NOMO-1 treated with dmso at 0.1 percent for 144 hours (cell line): Measurements from ENCODE around the gene LRRC46.

ENCODE experiments used
- DNase-seq: peaks from one replicate; lab custom pipeline; 2025; ENCODE audit not compliant: unreplicated experiment; lab: John Stamatoyannopoulos, UW

LRRC46 gene

DNA sequence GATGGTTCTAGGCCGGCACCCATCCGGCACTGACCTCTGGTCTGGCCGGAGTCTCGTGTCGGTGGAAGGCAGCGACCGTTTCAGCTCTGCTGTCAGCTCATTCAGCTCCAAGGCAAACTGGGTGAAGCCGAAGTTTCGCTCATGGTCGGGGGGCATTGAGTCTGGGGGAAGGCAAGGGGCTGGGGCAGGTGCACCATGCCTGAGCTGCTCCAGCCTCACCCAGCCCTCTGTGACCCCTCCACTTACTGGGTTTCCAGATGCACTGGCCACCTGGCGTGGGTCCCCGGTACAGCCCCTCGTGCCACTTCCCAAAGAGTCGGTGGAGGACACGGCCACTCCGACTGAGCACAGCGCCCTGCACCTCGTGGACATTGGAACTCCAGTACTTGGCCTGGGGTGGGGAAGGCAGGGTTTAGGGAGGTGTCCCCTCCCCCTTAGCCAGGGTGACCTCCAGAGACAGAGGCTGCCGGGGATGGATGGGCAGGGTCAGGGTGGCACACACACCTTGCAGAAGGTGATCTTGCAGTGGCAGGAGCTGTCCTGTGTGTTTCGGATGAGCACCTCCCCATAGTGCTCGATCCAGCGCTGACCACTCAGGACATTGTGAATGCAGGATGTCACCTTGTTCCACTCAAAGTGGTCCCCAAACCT lies 22.5 kb upstream of the LRRC46 start:
- no peak for DNase-seq

DNA sequence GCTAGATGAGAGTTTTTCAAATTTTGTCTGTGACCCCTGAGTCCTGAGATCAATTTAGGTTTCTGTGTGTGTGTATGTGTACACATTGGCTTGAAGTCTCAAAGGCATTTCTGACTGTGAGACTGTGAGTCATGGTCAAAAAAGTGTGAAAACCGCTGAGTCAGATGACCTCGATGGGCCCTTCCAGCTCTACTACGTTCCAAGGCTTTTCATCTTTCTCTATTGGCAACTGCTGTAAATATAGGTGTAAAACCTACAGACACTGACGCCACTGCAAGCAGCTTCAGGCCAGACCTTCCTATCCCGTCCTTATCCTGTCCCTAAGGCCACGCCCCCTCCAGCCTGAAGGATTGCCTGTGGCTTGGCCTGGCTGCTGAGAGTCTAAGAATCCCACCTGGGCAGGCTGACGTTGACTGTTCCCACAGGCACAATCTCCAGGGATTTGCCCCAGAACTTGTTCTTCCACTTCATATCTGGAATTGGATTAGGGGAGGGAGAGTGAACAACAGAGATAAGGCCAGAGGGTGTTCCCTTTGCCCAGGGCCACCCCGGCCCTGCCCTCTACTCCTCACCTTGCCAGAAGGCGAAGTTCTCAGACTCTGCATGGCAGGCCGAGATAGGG lies 21.2 kb upstream of the LRRC46 start:
- DNase-seq, result no peak

DNA sequence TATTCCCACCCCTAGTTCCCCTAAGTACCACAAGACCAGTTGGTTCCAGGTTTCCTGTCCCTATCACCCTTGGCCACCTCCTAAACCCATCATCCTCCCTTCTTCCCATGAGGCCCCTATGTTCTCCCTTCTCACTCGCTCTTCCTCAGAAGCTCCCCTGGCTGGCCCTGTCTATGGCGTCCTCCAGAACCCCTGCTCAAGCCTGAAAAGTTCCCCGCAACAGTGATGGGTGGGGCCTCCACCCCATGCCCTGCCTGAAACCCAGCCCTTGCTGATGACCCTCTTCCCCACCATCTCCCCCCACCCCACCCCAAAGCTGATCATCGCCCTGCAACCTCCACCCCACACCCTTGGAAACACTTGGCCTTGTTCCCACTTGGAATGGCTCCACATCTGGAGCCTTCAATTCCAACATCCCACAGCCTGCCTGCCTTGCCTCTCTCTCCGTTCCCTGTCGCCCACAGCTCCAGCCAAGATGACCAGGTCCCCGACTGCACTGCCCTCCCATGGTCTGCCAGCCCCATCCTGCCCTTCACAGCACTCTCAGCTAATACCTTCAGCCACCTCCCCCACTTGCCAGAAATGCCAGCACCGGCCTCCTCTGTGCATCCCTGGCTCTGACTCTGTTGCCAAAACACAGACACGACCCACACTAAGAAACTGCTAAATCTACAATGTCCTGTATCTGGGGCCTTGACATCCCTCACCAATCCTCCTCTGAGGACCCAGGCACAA lies 20.4 kb upstream of the LRRC46 start:
- no peak for DNase-seq

DNA sequence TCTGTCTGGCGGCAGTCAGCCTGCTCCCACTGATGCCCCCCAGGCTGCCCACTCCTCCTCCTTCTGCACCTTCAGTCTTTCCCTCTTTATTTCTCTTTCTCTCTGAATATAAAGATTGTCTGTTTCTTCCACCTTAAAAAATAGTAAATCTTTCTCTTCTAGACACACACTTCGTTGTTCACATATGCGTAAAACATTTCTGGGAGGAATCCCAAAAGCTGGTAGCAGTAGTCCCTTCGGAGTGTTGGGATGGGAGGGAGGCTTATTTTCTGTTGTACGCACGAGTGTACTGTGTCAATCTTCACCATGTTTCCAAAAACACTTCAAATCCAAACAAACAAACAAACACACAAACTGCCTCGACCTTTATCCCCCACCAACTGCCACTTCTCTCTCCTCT lies 19.8 kb upstream of the LRRC46 start:
- no peak for DNase-seq

DNA sequence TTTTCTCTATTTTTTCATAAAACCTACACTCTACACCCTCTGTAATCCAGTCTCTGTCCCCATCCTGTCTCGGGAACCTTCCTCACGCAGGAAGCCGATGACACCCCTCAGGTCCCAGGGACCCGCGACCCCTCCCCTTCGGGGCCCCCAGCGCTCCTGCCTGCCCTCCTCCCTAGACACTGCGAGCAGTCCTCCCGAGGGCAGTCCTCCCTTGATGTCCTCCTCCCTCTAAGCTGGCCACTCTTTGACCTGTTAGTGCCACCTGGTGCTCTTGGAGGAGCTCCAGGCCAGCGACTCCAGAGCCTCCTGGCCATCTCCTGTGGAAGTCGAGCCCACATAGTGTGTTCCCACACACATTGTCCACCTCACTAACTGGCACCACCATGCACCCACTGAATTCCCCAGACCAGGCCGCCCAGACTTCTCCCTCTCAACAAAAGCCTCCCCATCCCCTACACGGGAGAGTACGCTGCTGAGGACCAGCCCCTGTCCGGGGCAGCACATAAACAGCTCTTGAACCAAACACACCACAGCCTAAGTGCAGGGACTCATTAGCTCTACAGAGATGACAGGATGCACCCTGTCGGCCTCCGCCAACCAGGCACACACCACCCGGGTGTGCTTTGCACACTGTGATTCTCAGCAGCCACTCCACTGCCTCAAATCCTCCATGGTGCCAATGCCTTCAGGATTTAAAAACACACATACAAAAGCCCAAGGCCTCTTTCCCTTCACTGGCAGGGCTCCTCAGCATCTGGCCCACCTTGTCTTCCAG lies 19.1 kb upstream of the LRRC46 start:
- DNase-seq, result no peak

DNA sequence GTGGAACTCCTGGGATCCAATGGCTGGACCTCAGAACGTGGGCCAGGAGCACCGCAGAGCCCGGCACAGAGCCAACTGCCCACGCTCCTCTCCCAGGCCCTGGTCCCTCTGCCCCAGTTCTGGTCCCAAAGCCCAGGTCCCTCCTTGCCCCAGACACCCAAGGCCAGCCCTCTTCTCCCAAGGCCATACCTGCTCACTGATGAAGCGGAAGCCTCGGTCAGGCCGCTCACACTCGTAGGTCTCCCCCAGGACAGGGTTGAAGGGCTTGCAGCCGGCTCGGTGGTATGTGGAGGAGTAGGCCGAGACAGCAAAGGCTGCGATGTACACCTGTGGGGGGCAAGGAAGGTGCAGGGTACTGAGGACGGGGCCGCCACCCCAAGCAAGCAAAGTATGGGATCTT lies 18.4 kb upstream of the LRRC46 start:
- no peak for DNase-seq

DNA sequence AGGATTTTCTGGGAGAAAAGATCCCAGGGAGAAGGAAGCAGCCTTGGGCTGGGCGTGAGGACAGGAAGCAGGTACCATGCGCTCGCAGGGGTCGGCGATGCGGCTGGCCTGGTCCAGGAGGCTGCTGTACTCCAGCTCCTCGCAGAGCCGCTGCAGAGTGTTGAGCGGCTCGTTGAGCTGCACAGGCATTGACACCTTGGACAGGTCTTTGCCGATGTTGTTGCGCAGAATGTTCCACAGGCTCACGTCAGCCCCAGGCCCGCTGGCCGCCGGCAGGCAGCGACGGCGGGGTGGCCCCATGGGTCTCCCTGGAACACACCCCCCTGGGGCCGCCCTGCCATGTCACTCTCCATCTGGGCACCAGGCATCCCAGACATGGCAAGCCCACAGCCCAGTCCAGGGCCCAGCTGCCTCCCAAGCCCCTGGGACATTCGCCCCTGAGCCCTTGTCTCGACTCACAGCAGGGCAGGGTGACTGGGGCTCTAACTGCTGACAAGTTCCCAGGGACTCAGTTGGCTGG lies 17.9 kb upstream of the LRRC46 start:
- no peak for DNase-seq

DNA sequence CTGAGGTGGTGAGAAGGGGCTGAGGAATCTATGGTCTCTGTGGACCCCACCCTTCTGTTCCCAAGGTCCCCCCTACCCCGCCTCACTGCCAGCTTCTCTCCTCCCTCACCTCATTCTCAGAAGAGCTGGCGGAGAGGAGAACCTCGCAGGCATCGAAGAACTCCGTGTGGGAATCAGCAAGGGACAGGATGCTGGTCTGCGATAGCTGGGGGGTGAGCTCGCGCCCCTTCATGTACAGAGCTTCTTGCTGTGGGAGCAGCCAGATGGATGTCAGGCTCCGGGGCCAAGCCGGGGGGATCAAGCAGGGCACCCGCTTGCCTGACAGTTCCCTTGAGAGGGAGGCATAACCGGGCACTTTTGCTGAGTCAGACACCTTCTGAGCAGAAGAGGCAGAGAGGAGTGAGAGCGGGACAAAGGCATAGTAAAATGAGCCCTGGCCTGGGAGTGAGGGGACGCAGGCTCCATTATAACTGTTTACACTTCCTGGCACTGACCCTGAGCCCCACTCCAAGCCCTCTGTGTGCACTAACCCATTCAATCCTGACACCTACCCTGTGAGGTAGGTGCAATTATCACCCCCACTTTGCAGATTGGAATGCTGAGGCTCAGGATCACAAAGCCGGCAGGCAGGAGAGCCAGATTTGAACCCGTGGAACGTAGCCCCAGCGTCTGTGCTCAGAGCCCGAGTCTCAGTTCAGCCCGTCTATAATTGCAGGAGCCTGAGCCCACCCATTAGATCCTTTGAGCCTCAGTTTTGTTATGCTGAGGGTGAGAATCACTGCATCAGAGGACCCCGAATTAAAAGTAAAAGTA lies 16.2 kb upstream of the LRRC46 start:
- DNase-seq, result no peak

DNA sequence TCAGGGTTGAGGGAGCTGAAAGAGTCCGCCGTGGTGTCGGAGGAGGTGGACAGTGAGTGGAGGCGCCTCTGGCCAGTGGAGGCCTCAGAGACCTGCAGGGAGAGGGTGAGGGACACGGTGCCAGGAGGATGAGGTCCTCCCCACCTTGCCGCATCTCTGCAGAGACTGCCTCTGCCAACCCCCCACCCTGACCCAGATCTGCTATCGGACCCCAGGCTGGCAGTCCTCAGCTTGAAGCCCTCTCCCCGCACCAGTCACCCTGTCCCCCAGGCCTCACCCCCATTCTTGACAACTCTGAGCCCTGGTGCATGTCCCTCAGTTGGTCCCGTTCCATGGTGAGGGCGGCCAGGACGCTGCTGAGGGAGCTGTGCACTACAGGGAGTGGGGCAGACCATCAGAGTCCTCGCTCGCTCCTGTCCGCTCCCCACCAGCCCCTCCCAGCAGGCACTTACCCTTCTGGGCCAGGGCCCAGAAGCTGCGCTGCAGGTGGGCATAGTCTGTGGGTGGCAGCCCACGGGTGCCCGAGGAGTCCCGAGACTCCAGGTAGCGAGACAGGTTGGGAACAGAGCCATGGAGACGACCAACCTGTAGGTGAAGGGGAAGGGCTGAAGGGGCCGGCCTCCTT lies 15.2 kb upstream of the LRRC46 start:
- DNase-seq, result no peak

DNA sequence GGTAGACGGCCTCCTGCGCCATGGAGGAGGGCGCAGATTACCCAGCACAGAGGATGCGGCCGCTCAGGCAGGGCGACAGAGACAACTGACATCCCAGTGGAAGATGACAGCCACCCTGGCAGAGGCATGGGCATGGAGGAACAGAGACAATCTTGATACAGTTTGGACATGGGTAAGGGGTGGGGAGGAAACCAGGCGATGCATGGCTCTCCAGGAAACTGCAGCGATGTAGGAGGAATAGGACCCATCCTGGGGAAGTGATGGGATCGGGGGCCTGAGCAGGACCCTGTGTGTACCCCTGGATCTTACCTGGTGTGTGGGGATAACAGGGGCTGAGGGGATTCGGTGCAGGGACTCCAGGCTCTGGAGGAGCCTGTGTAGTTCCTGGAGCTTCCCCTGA lies 14.5 kb upstream of the LRRC46 start:
- no peak for DNase-seq

DNA sequence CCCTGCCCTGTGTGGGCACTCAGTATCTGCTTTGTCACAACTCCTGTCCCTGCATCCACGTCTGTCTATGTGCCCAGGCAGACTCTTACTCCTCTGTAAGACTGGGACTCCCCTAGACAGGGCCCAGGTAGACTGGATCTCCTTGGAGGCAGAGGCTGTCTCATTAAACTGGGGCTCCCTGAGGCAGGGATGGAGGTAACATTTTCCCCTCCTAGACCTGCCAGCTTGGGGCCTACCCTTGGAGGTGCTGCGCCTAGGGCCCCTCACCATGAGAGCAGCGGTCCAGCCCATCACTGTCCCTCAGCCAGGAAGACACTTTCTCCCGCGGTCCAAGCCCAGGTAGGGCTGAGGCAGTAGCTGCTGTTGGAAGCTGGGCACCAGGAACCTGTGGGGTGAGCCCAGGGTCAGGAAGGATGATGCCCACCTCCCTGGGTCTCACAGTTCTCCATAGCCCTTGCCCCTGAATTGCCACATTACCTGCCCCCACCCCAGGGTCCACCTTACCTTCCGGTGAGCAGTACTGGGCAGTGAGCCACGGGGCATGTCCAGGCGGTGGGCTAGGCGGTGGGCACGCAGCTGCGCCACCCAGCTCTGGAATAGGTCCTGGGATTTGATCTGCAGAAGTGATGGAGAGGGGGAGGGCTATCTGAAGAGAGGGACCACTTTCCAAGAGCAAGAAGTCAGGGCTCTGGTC lies 13.3 kb upstream of the LRRC46 start:
- no peak for DNase-seq

DNA sequence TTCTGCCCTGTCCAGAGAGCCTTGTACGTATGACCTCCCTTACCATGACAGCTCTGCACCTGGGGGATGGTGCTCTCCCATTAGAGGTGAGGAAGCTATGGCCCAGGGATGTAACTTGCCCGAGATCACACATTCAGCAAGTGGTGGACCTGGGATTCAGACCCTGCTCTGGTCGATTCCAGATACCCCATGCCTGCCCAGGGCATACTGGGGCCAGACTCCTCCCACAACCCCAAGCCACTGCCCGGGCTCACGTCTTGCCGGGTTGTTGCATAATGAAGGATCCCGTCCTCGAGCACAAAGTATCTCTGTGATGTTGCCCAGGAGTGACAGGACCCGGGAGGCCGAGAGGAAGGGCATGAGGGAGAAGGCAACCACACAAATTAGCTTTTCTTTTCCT lies 12.0 kb upstream of the LRRC46 start:
- no peak for DNase-seq

DNA sequence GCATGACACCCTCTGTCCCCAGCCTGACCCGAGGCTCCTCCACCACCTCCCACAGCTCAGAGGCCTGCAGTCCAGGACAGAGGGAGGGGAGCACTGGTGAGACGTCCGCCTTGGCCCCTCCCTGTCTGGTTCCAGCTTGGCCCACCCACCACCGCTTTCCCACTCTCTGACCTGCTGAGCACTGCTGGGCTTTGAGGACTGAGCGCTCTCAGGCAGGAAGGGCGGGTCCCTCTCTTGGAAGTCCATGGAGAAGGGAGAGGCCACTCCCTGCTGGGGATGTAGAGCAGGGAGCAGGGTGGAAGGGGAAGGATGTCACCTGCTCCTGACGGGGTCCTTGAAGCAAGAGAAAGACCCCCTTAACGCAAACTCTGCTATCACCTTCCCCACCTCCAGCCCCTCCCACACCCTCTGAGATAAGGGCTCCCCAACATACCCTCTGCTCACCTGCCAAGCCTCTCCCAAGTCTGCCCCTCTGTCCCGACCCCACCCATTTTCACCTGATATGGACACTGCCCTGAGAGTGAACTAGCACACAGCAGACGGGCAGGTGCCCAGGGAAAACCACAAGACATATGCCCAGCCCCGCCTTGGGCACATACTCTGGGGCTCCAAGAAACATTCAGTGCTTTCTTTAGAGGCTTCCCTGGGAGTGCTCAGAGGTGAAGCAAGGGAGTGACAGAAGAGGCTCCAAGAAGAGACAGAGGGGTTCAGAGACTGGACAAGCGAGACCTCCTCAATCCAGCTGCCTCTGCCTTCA lies 11.3 kb upstream of the LRRC46 start:
- DNase-seq, result no peak

DNA sequence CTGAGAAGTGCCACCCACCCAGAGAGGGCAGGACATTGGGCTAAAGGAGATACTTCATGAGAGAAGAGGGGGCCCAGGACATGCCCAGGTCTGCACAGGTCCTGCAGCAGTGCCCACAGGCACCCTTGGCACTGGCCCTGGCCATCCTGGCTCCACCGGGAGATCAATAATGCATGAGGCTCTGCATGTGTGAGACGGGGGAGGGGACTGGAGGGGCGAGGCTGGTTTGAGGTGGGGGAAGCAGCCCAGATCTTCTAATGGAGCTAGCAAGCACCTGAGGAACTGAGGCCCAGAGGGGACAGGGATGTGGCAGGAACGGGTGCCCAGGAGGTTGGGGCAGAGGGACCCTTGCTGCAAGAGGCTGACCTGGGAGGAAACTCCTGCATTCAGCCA lies 10.4 kb upstream of the LRRC46 start:
- DNase-seq, result no peak

DNA sequence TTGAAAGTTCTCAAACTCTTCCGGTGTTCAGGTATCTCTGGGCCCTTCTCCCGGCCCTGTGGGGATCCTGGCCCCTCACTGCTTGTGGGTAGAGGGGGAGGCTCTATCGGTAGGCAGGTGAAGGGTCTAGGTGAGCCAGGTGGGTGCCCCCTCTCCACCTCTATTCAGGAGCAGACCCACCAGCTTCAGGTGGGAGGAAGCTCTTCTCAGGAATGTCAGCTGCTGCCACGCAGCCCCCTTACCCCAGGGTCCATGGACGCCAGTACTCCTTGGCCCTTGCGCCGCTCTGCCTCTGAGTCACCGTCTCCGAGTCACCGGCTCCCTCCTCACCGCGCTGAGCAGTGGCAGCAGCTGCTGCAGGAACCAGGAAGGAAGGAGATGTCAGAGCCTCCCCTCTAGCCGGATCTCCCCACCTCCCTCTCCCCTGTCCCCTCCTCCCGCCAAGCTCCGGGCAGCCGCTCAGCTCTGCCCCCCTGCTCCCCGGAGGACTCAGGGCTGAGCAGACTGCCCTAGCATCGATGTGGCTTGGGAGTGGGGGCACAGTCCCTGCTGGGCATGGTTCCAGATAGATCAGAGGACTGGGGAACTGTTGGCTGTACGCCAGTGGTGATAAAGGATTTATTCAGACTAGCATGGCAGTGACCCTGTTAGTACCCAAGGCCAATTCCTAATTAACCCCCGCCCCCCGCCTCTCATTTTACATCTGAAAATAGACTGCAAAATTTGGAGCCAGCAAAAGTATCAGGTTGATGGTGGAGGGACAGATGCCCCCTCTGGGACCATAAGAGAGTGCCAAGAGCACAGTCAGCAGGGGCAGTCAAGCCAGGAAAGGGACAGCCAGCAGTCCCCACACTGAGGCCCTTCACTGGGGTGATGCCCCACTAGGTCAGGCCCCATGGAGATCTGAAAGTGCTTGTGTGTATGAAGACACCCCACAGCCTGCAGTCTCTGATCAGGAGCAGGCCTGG lies 9.8 kb upstream of the LRRC46 start, which contains the start of gene OSBPL7:
Gene OSBPL7, minus strand, starts transcription at position 371 of the 968 bp plus-strand sequence. CDS start 1,516 bp downstream, outside the sequence.
- DNase-seq, result peak; percentile 91

DNA sequence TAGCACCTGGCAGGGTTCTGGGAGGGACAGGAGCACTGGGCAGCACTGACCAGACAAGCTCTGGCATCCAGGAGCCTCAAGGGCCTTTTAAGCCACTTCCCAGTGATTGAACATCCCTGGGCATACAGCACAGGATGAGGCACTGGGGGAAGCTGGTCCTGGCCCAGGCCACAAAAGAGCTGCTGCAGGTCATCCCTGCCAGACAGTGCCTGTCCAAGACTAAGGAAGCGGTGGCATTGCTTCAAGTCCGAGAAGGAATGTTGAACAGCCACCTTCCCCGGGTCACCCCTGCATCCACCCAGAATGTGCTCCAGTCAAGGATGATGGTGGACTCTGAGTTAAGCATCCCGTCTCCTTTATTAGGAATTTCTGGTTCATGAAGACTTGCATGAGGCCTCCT lies 8.7 kb upstream of the LRRC46 start:
- no peak for DNase-seq

DNA sequence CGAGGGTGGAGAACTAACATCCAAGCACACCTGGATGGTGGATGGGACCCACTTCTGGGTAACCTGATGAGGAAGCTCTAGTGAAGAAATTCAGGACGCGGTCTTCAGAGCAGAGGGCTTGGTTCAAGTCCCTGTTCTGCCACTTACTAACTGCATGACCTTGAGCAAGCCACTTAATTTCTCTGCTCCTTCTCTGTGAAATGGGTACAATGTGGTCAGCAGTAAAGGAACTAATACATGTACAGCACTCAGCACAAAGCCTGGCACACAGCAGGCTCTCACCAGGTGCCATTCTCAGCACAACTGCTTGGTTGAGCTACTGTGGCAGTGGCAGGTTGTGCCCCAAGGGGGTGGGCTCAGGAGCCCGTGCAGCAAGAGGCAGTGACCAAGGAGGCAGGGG lies 8.0 kb upstream of the LRRC46 start:
- no peak for DNase-seq

DNA sequence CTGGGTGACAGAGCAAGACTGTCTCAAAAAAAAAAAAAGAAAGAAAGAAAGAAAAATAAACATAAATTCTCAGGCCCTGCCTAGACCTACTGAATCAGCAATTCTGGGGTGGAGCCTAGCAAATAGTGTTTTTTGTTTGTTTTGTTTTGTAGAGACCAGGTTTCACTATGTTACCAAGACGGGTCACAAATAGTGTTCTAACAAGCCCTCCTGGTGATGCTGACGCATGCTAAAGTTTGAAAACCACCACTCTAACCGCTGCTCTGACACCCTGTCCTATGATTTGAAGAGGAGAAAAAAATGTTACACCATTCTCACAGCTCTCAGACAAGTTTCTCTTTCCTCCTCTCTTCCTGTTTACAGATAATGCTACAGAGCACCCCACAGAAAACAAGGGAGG lies 1.6 kb upstream of the LRRC46 start:
- DNase-seq, result no peak
